Effector CD4-positive, alpha-beta T cell (primary cell): ENCODE data around the gene ARHGEF7.

ENCODE experiments used
- DNase-seq: peaks from one replicate; pipeline ENCODE4 v3.0.0-alpha.2; 2020

The ARHGEF7 gene

DNA sequence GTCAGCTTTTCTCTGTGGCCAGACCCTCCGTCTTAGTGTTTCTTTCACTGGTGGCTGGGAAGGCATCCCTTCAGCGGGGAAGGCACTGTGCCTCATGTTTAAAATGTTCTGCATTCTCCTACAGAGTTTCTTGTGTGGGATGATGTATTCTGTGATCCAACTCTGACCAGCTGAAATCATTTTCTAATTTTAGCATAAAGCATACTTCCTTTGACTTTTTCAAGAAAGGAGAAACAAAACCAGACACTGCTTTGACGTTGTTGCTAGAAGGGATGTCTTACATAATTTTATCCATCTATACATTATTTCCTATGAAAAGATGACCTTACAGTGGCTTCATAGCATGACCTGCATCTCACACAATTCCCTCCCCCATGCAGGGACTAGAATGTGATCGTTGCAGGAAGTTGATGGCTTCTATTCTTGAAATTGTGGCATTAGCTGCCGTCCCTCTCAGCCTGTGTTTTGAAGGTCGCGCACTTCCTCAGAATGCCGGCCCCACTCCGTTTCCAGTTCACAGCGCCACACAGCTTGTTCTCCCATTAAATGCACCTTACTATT is 166.7 kb downstream of the ARHGEF7 start:
- DNase-seq: no peak

DNA sequence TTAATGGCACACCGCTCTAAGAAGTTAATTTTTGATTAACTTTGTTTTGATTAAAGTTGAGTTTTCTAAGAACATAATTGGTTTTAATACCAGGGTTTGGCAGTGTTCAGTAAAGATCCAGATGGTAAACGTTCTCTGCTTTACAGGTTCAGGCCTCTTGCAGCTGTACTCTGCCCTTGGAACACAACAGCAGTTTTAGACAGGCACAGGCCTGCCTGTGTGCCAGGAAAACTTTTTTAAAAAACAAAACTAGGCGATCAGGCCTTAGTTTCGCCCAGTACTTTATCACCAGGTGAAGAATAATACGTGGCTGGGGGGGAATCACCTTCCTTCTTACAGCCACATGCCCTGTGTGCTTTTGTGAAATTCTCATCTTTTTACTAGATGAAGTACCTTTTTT is 167.3 kb downstream of the ARHGEF7 start:
- no peak for DNase-seq

DNA sequence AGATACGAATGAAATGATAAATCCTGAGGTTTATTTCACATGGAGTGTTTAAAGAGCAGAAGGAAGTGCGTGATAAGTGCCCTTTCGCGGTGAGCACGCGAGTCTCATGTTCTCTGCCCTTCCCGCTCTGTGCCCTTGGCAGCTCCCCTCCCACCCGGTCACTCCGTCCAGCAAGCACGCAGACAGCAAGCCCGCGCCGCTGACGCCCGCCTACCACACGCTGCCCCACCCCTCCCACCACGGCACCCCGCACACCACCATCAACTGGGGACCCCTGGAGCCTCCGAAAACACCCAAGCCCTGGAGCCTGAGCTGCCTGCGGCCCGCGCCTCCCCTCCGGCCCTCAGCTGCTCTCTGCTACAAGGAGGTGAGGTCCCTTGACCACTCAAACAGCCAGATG is 167.9 kb downstream of the ARHGEF7 start:
- no peak for DNase-seq

DNA sequence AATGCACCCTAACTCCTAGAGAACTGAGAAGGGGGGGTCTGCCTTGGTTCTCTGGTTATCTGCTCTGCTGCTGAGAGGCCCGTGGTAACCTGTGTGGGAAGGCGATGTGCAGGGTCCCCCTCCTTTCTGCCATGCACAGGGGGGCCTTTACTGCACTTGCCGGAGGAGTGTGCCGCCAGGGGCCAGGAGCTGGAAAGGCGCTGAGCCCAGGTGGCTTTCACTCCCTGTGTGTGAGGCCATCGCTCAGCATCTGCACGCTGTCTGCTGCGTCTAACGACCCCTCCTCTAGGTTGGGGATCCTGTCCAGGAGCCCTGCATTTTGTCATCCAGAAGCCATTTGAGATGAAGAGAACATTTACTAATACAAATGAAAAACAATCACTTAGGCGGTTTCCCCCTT is 168.3 kb downstream of the ARHGEF7 start:
- no peak for DNase-seq

DNA sequence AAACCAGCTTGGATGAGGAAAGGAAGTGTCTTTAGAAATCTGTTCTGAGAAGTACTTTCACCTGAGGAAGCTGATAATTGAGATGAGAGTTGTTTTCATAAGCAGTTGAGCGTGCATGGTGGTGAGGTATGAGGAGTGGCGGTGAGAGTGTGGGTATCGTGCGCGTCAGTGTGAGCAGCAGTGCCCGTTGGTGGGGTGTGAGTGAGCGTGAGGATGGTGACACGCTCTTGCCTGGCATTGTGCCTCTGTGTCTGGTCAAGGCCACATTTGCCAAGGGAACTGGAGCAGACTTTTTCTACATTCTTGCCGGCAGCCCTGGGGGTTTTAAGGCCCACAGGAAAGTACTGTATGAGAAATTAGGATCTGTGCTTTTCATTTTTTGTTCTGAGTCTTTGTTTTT is 168.9 kb downstream of the ARHGEF7 start:
- DNase-seq: no peak

DNA sequence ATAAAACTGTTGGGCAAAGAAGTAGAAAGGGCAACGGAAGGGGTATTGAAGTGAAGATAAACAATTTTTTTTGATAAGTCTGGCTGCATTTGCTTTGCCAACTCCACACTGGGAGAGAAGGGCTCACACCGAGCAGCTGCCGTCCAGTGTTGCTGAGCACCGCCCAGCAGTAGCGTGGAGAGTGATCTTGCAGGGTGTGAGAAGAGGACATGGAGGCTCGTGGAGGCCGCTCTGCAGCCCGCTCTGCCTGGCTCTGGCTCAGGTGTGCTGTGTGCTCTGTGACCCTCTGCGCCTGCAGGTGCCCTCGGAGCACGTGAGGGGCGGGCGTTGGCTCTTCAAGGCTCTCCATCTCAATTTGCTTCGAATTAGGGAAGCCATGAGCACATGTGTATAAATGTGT is 169.5 kb downstream of the ARHGEF7 start:
- no peak for DNase-seq

DNA sequence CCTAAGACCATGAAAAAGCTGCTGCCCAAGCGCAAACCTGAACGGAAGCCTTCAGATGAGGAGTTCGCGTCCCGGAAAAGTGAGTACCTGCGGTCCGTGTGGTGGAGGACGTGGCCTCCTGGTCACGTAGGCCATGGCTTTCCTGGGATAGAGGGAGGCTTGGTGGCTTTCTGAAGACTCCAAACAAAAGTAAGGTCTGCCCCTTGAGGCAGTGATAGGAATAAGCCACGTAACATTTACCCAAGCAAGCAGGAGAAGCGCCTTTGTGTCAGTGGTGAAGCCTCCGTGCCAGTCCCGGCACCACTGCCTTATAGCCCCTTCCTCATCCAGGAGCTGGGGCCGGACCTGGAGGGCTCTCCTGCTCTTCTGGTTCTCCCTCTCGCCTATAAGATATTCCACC is 171.1 kb downstream of the ARHGEF7 start:
- DNase-seq: no peak

DNA sequence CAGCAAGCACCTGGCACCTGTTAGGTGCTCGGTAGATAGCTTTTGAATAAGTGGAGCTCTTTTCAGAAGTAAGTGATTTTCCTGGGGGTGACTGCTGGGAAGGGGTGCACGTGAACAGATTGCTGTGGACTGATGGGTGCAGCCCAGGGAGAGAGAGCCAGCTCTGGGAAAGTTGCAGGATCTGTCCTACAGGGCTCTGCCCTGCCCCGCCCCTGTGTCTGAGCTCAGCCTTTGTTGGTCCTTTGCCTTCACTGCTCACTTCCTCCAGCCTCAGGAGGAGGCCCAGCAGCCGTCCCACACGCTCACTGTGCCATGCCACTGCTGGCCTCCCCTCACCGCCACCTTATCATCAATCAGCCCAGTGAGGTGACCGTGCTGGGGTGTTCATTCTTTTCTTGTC is 171.6 kb downstream of the ARHGEF7 start:
- no peak for DNase-seq

DNA sequence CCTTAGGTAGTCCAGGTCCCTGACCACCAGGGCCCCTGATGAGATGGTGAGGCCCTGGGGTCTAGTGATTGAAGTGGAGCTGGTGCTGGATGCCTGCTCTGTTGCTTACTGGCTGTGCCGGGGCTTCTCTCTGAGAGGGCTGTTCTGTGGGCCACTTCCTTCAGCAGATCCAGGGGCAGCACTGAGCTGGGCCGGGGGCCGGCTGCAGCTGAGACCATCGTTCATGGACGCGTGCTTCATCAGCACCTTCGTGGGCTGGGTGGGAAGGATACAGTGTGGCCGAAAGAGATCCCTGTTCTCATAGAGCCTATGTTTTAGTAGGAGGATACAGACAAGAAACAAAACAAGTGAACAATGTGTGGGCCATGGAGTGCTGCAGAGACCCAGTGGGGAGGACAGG is 172.1 kb downstream of the ARHGEF7 start:
- no peak for DNase-seq

DNA sequence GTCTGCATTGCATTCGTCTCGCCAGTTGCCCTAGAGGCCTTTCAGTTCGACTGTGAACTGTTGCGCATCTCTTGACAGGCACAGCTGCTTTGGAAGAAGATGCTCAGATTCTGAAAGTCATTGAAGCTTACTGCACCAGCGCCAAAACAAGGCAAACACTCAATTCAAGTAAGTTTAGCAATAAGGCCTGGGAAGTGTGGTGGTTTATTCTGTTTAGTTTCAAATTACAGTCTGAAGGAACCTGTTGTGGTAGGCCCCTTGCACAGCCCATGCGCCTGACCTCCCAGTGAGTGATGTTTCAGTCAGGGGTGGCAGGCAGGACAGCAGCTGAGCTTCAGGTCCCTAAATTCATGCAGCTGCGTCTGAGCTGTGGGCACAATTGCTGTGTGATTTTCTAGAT is 173.2 kb downstream of the ARHGEF7 start:
- no peak for DNase-seq

DNA sequence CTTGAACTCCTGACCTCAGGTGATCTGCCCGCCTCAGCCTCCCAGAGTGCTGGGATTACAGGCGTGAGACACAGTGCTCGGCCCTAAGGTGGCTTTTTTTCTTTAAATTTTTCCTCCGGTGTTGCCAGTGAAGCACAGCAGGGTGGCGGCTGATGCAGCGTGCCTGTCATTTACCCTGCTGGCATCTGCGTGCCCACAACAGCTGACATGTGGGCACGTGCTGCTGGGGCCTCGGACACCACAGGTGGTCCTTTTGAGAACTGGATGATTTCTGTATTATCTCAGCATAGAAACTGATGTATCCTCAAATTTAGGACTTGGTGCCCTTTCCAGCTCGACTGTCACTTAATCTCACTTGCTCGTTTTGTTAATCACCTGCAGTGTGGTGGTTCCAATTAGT is 174.1 kb downstream of the ARHGEF7 start:
- DNase-seq: no peak

DNA sequence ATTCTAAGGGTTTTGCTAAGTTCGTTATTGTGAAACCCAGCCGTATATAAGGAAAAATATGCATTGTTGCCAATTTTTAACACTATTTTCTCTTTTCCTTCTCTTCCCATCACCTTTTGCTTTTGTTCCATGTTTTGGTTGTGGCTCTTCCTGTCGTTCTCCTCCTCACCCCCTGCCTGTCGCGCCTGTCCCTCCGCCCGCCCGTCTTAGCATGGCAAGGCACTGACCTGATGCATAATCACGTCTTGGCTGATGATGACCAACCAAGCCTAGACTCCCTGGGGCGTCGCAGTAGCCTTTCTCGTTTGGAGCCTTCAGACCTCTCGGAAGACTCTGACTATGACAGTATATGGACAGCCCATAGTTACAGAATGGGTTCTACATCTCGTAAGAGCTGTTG is 176.8 kb downstream of the ARHGEF7 start:
- no peak for DNase-seq

DNA sequence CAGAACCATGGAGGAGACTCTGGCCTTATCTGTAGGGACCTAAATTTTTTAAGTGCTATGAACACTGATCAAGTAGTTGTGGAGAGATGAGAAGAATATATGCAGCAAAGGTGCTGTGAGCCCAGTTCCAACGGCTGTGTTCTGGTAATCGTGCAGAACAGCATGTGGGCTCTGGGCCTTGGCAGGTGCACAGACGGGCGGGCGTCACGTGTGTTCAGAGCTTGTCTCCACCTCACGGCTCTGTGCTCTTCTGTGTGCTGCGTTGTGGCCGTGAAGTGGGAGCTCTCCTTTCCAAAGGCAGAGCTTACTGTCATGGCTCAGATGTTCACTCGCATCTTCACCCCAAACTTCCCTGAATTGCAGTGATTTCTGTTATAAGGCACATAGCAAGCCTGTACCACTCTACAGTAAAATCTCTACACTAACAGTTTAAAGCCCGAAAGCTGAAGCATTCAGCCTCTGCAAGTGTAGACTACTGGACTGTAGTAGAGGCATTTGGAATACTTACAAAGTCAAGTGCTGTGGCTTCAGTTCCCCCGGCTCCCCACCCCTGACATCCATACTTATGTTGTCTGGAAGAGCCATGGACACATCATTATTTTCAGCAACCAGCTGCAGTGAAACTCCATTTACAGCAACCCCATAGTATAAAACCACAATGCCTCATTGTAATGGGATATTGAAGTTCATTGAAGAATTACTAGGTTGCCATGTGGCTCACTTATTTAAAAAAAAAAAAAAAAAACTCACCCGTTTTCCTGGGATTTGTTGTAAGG is 177.8 kb downstream of the ARHGEF7 start:
- no peak for DNase-seq

DNA sequence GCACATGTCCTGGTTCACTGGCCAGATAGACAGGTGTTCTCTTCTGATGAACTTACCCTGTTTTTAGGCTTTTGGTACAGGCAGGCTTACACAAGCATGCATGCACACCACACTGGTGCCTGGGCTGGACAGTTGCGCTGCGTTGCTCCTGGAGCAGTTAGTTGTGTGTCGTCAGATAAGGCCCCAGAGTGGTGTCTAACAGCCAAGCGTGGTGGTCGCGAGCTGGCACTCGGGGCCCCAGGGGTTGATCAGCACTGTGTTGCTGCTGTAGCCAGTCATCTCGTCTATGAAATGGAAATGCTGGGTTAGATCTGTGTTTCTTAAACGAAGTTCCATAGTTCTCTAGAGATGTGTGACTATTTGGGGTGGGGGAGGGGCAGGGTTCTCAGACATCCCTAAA is 180.8 kb downstream of the ARHGEF7 start:
- DNase-seq: no peak

DNA sequence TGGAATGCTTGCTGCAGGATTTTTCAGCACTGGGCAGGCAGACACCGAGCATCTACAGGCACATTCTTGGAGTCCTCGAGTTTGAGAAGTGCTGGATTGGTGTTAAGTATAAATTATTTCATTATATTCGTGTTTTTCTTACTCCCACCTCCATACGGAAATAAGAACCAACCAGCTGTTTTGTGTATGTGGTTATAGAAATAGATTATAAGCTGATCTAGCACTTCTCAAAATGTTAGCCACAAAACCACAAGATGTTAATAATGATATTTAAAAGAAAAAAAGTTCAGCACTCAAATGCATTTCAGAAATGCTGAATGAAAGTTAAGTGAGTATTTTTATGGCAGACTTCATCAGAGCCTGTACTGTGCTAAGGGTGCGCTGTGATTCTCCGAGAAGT is 181.3 kb downstream of the ARHGEF7 start:
- no peak for DNase-seq

DNA sequence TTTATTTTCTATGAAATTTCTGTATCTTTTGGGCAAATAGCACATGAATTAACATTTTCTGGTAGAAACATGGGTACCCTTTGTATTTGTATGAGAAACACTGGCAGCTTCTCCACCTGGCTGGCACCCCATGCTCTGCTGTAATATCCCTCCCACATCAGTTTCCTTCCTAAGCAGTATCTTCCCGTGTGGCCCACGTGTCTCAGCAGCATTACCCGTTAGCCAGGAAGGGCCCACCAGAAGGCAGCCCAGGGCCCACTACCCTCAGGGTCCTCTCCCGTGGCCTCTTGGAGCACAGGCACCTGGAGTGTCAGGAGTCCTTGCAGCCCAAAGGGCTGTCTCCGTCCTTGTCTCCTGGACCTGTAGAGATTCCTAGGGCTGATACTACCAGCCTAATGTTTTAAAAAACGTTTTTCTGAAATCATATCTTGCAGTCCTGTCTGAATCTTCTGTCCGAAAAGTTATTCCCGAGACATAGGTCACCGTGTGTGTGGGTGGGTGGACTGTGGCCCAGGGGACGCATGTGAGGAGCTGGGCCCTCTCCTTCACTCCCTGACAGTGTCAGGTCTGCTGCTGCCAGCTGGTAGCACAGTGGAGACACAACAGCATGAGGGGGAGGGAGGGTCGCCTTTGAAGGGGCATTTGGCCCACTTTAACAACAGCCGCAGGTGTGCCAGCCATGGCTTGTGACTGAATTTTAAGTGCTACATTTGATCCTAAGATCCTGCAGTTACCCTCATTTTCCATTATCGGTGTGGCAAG is 183.3 kb downstream of the ARHGEF7 start:
- no peak for DNase-seq

DNA sequence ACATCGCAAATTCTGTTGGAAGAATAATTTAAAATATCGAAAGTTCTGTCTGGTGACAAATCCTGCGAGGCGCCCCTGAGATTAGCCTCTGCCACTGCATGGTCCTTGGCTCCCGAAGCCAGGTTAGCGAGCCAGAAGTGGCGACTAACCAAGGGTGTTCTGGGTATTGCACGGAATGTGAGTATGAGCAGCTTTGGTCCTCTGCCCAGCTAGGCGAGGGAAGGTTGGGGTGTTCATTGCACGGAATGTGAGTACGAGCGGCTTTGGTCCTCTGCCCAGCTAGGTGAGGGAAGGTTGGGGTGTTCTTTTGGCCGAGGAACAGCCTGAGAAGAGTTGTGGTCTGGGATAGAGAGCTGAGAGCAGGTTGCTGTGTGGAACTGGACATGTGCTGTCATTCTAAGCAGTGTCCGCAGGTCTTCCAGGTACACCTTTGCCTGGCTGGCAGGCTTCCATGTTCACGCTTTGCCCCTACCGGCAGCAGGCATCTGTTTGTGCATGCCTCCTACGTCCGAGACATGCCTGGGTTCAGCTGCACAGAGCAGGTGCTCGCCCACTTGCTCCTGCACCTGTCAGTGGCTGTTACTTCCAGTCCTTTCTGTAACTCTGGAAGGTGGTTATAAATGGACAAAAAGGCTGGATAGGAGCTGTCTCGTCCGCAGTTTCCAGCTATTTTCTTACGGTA is 187.1 kb downstream of the ARHGEF7 start:
- DNase-seq: no peak

DNA sequence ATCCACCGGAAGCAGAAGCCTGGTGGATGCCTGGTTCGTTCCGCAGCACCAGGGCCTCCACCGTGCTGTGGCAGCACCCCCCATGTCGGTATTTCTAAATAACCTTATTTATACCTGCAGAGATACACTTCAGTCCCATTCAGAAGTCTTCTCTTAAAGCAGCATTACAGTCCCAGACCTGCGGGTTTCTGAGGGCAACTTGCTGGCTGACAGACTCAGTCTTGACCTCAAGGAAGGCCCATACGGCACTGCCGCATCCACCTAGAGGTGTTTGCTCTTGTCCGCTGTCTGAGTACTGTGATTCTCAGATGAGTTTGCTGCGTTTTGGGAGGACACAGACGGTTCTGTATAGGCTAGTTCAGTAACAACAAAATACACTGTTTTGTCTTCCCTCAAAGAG is 188.4 kb downstream of the ARHGEF7 start:
- no peak for DNase-seq

DNA sequence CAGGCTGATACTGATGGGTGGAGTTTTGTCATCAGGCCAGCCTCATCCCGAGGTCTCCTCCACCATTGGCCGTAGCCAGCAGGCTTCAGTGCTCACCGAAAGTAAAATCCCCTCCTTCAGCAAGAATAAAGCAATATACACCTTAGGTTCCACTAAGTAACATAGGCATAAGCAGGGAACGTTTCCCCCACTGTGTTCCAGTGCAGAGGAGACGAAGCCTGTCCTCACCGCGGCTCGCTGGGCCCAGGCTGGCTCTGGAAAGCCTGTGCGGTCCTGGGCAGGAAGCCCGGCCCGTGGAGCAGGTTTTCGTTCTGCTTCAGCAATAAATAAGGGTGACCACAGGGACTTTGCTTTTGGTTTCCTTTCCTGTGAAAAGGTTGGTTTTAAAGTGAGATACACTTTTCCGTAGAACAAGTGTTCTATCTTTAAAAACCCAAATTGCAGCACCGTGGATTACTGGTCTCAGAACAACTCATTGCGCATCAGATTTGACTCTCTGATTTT is 189.0 kb downstream of the ARHGEF7 start:
- DNase-seq: no peak

DNA sequence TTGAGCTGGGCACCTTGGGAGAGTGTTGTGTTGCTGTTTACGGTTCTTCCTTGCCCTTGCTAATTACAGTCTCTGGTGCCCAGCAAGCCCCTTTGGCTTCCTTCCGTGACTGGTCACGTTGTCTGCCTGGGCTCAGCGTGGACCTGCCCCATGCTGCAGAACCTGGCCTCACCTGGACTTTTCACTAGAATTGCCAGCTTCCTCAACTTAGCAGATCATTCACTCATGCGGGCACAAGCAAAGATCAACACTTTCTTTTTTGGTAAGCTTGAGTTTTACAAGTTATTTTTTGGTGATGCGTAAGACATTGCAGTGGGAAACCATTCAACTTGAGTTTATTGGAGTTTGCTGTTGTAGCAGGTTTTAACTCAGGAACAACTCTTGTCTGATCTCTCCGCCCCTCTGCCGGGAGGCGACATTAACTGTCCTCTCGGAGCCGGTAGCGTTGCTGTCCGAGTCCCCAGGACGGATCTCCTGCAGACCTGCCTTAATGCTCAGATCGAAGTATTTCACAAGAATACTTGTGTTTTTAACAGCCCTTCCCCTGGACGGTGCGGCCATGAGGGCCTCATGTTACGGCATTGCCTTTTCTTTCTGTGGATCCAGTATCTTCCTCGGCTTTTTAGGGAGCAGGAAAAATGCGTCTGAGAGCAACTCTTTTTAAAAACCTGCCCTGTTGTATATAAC is 189.6 kb downstream of the ARHGEF7 start:
- DNase-seq: no peak

DNA sequence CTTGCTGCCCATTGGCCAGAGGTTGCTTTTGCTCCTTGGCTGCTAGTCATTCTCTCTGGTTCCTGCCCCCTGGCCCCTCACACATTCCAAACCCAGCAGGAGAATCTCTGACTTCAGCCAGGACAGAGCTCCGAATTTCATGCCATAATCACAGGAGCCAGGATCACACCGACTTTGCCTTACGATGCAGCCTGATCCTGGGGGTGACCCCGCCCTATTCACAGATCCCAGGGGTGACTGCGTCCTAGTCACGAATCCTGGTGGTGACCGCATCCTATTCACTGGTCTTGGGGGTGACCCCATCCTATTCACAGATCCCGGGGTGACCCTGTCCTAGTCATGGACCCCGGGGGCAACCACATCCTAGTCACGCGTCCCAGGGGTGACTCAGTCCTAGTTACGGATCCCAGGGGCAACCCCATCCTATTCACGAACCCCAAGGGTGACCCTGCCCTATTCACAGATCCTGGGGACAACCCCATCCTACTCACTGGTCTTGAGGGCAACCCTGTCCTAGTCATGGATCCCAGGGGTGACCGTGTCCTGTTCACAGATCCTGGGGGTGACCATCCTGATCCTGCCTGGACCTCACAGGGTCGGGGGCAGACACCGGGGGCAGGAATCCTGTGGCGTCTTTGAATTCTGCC is 198.0 kb downstream of the ARHGEF7 start:
- no peak for DNase-seq

DNA sequence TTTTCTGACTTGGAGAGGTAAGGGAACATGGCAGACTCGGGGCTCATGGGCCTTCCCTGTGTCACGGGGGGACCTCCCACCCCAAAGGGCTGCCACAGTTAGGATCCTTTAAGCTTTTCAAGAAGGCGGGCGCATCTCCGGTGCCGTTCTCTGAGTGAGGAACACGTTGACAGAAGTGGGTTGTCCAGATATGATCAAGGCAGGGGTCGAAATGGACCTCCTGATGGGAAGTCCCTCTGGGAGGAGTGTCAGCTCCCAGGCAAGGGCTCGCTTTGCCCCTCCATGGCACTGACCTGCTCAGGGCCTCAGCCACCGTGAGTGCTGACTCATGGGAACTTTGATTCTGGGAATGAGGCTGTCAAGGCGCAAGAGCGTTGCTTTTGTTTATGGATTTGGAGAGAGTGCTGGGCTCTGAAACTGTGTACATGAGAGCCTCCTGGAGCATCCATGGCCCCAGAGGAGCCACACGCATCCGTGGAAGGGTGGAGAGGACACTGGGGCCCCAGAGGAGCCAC is 198.9 kb downstream of the ARHGEF7 start:
- DNase-seq: no peak
